C4-2B (cell line): ENCODE data around the gene PLCL2.

Experiments
- H3K27ac ChIP-seq: fragments of 450-650 bp; 2 replicates; pipeline ENCODE4 v1.5.1; 2017
- ZFX ChIP-seq: fragments of 450-650 bp; IDR thresholded peaks from 2 replicates; pipeline ENCODE4 v1.6.1; 2017
- TF ChIP-seq, protein P1 (sequence below): fragments of 450-650 bp; conservative IDR thresholded peaks from 2 replicates; pipeline ENCODE4 v1.5.1; 2017; ENCODE audit warnings: mild to moderate bottlenecking

Gene PLCL2

DNA sequence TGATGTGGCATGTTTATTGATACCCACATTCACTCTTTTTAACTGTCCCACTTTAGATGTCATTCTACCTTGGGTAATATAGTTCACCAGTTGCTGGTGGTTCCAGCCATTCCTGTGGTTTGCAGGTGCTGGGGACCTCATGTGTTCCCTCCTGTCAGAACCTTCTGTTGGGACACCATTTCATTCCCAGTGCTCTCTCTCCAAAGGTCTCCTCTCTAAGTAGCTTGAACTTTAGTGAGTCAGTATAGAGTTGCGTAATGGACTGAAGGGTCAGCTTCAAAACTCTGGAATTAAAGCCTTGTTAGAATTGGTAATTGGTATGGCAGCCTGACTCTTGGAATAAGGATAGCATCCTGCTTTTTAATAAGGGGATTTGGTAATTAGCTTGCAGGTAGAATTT, 108.5 kb downstream of the PLCL2 start:
- H3K27ac ChIP-seq, result no peak overlapping the region
- TF ChIP-seq ZFX, result no peak
- TF ChIP-seq, protein P1, sequence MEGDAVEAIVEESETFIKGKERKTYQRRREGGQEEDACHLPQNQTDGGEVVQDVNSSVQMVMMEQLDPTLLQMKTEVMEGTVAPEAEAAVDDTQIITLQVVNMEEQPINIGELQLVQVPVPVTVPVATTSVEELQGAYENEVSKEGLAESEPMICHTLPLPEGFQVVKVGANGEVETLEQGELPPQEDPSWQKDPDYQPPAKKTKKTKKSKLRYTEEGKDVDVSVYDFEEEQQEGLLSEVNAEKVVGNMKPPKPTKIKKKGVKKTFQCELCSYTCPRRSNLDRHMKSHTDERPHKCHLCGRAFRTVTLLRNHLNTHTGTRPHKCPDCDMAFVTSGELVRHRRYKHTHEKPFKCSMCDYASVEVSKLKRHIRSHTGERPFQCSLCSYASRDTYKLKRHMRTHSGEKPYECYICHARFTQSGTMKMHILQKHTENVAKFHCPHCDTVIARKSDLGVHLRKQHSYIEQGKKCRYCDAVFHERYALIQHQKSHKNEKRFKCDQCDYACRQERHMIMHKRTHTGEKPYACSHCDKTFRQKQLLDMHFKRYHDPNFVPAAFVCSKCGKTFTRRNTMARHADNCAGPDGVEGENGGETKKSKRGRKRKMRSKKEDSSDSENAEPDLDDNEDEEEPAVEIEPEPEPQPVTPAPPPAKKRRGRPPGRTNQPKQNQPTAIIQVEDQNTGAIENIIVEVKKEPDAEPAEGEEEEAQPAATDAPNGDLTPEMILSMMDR, result no peak

DNA sequence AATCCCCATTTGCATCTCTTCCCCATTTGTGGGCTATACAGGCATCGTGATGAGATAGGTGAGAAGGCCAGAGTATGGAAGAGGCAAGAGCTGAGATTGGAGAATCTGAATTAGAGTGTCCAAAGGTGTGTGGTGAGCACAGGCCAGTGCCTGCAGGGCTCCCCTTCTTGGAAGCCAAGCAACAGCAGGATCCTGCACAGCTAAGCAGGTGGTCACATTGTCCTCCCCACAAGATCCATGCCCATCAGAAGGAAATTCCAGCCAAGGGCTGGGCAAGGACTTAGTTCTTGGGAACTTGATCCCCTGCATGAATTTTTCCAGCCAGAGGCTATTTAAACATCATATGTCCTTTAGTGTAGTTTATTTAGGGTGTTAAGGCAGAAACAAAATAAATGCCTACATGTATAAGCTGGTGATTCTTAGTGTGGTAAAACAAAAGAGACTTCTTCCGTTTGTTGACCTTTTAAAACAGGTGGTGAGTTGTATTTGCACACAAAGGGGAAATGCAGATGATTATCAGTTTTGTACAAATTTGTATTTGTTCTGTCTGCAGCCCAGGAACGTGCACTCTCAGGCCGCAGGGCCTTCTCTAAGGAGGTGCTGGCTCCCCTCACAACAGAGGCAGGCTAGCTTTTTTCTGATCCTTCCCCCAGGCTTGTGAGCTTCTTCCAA, 110.2 kb downstream of the PLCL2 start:
- H3K27ac ChIP-seq, result no peak overlapping the region
- TF ChIP-seq, protein P1, result no peak
- TF ChIP-seq ZFX, result no peak

DNA sequence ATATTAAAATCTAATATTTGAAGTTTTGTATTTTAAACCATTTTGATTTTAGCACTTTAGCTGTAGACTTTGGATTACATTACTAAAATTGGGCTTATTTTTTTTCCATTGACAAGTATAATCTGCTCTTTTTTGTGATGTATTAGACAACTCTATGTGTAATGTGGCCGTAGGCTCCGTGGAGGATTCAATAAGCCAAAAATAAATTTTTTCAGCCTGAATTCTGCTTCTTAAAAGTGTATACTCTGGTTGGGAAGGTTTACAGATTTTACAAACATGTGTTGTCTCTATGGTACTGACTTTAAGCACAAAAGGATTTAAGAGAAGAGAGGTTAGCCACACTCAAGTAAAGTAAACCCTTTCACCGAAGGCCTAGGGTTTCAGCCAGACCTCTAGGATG, 110.8 kb downstream of the PLCL2 start:
- TF ChIP-seq, protein P1, result no peak
- H3K27ac ChIP-seq, result no peak overlapping the region

DNA sequence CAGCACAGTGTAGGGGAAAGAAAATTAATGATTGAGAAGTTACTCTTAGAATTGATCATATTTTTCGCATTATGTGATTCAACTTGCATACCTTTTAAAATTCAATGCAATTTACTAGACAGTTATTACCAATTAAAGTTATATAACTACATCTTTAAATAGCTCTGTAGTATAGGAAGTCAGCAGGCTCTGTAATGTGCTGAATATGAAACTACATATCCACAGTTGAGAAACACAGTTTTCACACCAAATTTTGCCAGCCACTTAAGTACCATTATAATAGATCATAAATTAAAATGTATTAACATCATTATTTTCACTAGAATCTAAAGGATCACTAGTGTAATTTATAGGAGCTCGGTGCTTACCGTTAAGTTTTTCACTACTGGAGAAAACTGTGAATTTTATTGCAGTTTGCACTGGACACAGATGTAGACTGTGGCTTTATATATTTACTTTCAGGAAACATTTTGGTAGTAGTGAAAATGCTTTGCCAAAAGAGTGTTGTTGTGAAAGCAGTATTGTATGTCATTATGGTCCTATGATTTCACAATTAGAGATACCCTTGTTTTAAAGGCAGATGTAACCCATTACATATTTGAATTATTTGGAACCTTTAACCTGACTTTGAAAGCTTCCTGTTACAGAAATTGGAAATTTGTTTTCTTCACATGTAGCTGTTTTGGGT, 113.6 kb downstream of the PLCL2 start:
- no peak for TF ChIP-seq ZFX
- TF ChIP-seq, protein P1, result no peak
- no peak overlapping the region for H3K27ac ChIP-seq

DNA sequence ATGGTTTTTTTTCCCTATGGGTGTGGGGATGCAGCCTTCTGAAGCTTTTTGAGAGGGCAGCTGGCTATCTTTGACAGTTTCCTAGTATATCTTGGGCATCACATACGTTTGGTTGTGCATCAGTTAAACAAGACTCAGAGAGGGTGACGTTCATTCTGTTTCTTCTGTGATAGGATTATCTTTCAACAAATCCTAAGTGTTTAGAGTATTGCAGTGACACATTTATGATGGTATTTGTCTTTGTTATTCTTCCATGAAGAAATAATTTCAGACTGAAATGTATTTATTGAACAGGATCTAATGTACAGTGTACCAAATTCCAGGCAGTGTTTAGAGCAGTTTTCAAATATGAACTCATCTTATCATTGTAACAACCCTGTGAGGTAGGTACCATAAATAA, 114.4 kb downstream of the PLCL2 start:
- TF ChIP-seq, protein P1, result no peak
- no peak for TF ChIP-seq ZFX
- H3K27ac ChIP-seq, result no peak overlapping the region

DNA sequence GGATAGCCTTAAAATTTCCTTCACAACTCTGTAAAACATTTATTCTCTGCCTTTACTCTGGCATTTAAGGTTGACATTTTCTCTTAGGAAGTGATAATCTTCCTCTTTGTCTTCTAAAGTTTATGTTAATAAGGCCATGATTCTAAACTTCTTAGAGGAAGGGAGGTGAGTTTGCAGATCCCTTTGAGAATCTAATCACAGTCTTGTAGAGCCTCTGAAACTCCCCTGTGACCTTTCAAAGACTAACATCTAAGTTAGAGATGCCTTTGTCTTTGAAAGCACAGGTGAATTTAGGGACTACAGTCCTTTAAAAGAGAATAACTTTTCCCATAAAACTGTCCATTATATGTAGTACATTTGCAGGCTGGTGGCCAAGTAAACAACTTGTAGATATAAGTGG, 115.1 kb downstream of the PLCL2 start:
- TF ChIP-seq, protein P1, result no peak
- no peak for TF ChIP-seq ZFX
- H3K27ac ChIP-seq, result no peak overlapping the region

DNA sequence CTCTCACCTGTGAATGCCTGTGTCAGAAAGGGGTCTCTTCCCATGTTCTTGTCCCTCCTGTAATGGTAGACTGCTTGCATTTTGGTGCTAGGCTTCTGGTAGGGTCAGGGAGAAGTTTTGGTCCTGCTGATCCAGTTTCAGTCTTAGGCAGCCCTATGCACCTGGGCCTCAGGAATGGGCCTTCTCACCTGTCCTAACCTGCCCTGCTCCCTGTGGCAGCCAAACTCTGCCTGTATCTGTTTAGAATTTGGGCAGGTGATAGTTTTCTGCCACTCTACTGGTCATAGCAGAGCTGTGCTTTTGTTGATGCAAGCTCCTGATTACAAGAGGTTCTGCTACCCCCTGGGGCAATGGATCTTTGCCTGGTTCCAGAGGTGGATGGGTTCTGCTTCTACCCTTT, 118.7 kb downstream of the PLCL2 start:
- H3K27ac ChIP-seq, result no peak overlapping the region
- TF ChIP-seq ZFX, result no peak
- TF ChIP-seq, protein P1, result no peak
